ENCODE measurements around the gene AGMO. TPM values are rescaled to one million over a fixed set of nuclear protein-coding genes. Genes with fewer than 3 reads are reported as not detected.

AGMO gene
- total and polyA plus RNA-seq, 2 donors (not counting 1 experiment from before 2014, with no cell fraction given), result not detected

DNA sequence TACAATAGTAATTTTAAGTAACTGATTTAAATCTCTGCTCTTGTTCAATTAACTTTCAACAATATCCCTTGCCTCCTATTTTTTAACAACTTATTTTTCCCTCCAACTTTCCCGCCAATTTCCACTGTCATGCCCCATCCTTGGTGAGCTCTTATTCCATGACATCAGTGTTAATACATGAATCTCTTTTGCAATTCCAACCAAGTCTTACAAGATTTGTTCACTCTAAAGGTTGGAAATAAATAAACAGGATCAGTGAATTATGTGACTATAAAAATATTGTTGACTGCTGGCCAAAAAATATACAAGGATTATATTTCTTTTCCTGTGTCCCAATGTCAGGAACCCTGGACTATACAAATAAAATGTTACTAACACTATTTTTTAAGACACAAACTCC, 21.0 kb upstream of the AGMO start:
- H2AFZ ChIP-seq (ENCODE audit: insufficient read depth, low read depth, low read length, poor library complexity, severe bottlenecking), result no peak overlapping the region
- H3K79me2 ChIP-seq (ENCODE audit: control insufficient read depth, insufficient read depth, low read length), result no peaks in the 10 kb centered on the region
- H3K4me3 Mint-ChIP-seq, result no peak overlapping the region
- no peak for DNase-seq
- no peaks in the 10 kb centered on the region for H3K4me1 ChIP-seq (ENCODE audit: control insufficient read depth in 2 of 2, insufficient read depth in 2 of 2, low read length in 2 of 2)
- H3K27ac Mint-ChIP-seq, result no peak overlapping the region
- no peak overlapping the region for H3K4me2 ChIP-seq (replicated peaks; ENCODE audit: low read depth, low read length, poor library complexity, severe bottlenecking)
- no peak overlapping the region for H3K4me3 ChIP-seq (ENCODE audit: control extremely low read depth in 1 of 5, extremely low read depth in 1 of 5, insufficient read depth in 1 of 5, low read depth in 2 of 5, low read length in 4 of 5)
- no peak overlapping the region for H3K27ac ChIP-seq (ENCODE audit: low read length in 2 of 2)
- no peaks in the 10 kb centered on the region for H3K27me3 Mint-ChIP-seq
- intact Hi-C loops (cut with micrococcal nuclease), result no loop called here
- peaks cover 3% of the 10 kb centered on the region for H3K9me3 Mint-ChIP-seq (ENCODE audit: insufficient read depth)
- ChIA-PET POLR2A (no interaction called here), CTCF (no interaction called here)
- no peak overlapping the region for H3K9ac ChIP-seq (ENCODE audit: low read length)
- no peaks in the 10 kb centered on the region for H3K27me3 ChIP-seq (replicated peaks in 1 of 4; ENCODE audit: control extremely low read depth in 1 of 4, control insufficient read depth in 3 of 4, insufficient read depth in 4 of 4, low read length in 3 of 4)
- no peaks in the 10 kb centered on the region for H3K36me3 ChIP-seq (replicated peaks in 1 of 2; ENCODE audit: control extremely low read depth in 1 of 2, control insufficient read depth in 1 of 2, extremely low read depth in 1 of 2, insufficient read depth in 2 of 2, low read length in 1 of 2)
- WGBS (ENCODE audit: insufficient coverage), result 100% methylated on average over 1 of the region's 1 CpG
- TF ChIP-seq, protein P1, sequence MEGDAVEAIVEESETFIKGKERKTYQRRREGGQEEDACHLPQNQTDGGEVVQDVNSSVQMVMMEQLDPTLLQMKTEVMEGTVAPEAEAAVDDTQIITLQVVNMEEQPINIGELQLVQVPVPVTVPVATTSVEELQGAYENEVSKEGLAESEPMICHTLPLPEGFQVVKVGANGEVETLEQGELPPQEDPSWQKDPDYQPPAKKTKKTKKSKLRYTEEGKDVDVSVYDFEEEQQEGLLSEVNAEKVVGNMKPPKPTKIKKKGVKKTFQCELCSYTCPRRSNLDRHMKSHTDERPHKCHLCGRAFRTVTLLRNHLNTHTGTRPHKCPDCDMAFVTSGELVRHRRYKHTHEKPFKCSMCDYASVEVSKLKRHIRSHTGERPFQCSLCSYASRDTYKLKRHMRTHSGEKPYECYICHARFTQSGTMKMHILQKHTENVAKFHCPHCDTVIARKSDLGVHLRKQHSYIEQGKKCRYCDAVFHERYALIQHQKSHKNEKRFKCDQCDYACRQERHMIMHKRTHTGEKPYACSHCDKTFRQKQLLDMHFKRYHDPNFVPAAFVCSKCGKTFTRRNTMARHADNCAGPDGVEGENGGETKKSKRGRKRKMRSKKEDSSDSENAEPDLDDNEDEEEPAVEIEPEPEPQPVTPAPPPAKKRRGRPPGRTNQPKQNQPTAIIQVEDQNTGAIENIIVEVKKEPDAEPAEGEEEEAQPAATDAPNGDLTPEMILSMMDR (IDR thresholded peaks at IDR 0.05), result no peak
- TF ChIP-seq EZH2 (IDR thresholded peaks at IDR 0.05; ENCODE audit: borderline replicate concordance, insufficient read depth, low read depth, low read length, poor library complexity, severe bottlenecking), result no peak
- H3K4me1 Mint-ChIP-seq, result no peaks in the 10 kb centered on the region
- peaks cover 0 to 5% (median 2%) of the 10 kb centered on the region in 3 donors for H3K9me3 ChIP-seq (ENCODE audit: control extremely low read depth in 1 of 3, control insufficient read depth in 2 of 3, insufficient read depth in 1 of 3, low read length in 2 of 3)
- no peaks in the 10 kb centered on the region for H4K20me1 ChIP-seq (ENCODE audit: control insufficient read depth, insufficient read depth, low read length, poor library complexity, severe bottlenecking)
- no peak for ATAC-seq (ENCODE audit: low read depth)

DNA sequence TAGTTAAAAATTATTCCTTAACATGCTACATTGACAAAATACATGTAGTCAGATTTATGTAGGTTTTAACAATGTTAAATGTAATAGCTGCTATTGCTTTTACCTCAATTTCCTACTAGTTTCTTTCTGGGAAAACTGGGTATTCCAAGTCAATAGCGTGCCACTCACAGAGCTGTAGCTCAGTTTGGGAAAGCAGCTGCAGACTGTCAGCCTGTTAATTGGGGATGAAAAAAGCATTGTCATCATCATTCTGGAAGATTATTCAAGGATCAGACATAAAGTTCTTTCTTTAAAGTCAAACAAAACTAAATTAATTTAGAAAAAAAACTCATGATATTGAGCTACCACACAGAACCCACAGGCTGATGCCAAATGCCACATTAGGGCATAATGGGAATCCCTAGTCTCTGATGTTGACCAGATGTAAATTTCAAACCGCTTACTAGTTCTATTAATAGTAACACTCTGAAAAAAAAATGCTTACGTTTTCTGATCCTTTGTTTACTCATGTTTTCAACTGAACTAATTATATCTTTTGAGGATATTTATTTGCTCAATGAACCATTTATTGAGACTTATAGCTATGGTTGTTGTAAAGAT, 19.6 kb upstream of the AGMO start:
- Histone ChIP-seq H3K27me3 (replicated peaks in 1 of 4; ENCODE audit: control extremely low read depth in 1 of 4, control insufficient read depth in 3 of 4, insufficient read depth in 4 of 4, low read length in 3 of 4) (no peaks in the 10 kb centered on the region), H3K4me3 (ENCODE audit: control extremely low read depth in 1 of 5, extremely low read depth in 1 of 5, insufficient read depth in 1 of 5, low read depth in 2 of 5, low read length in 4 of 5) (no peak overlapping the region), H3K36me3 (replicated peaks in 1 of 2; ENCODE audit: control extremely low read depth in 1 of 2, control insufficient read depth in 1 of 2, extremely low read depth in 1 of 2, insufficient read depth in 2 of 2, low read length in 1 of 2) (no peaks in the 10 kb centered on the region), H3K4me2 (replicated peaks; ENCODE audit: low read depth, low read length, poor library complexity, severe bottlenecking) (no peak overlapping the region), H4K20me1 (ENCODE audit: control insufficient read depth, insufficient read depth, low read length, poor library complexity, severe bottlenecking) (no peaks in the 10 kb centered on the region), H3K9ac (ENCODE audit: low read length) (no peak overlapping the region), H3K9me3 (ENCODE audit: control extremely low read depth in 1 of 3, control insufficient read depth in 2 of 3, insufficient read depth in 1 of 3, low read length in 2 of 3) (peaks cover 0 to 5% (median 2%) of the 10 kb centered on the region in 3 donors), H2AFZ (ENCODE audit: insufficient read depth, low read depth, low read length, poor library complexity, severe bottlenecking) (no peak overlapping the region), H3K79me2 (ENCODE audit: control insufficient read depth, insufficient read depth, low read length) (no peaks in the 10 kb centered on the region), H3K4me1 (ENCODE audit: control insufficient read depth in 2 of 2, insufficient read depth in 2 of 2, low read length in 2 of 2) (no peaks in the 10 kb centered on the region), H3K27ac (ENCODE audit: low read length in 2 of 2) (no peak overlapping the region)
- WGBS (ENCODE audit: insufficient coverage), result 100% methylated on average over 1 of the region's 3 CpGs
- H3K4me3 Mint-ChIP-seq, result no peak overlapping the region
- ChIA-PET POLR2A (no interaction called here), CTCF (no interaction called here)
- H3K27me3 Mint-ChIP-seq, result no peaks in the 10 kb centered on the region
- intact Hi-C loops (cut with micrococcal nuclease), result no loop called here
- DNase-seq (no peak), ATAC-seq (ENCODE audit: low read depth) (no peak)
- no peak for TF ChIP-seq EZH2 (IDR thresholded peaks at IDR 0.05; ENCODE audit: borderline replicate concordance, insufficient read depth, low read depth, low read length, poor library complexity, severe bottlenecking)
- TF ChIP-seq, protein P1 (IDR thresholded peaks at IDR 0.05), result no peak
- no peak overlapping the region for H3K27ac Mint-ChIP-seq
- no peaks in the 10 kb centered on the region for H3K4me1 Mint-ChIP-seq
- H3K9me3 Mint-ChIP-seq (ENCODE audit: insufficient read depth), result peaks cover 4% of the 10 kb centered on the region

All from B cell (primary cell).